Heart left ventricle (tissue), 13 donors: ENCODE results near the gene GJB4.
"Not testable (repeated sequence)": the region's sequence is repeated elsewhere in the genome, so short reads cannot be mapped to it uniquely, and the experiment has no call there.

Experiments used
- CTCF ChIP-seq, 12 donors: fragments of 200-600 bp; sonication (generic) in 4 of 12; IDR thresholded peaks; one replicate each; pipeline versions ENCODE4 v1.5.0 to v1.8.0; 2018 to 2022; ENCODE audit warnings: antibody characterized with exemption in 12 of 12, mild to moderate bottlenecking in 5 of 12
- POLR2A ChIP-seq, 2 donors: fragments of 450-650 bp; IDR thresholded peaks; one replicate each; pipeline ENCODE4 v1.6.1; 2017; ENCODE audit warnings: antibody characterized with exemption in 2 of 2, mild to moderate bottlenecking in 2 of 2, moderate library complexity in 2 of 2
- donor health status: ischemic (EF 13 %, LVEDD 7.1; RV severe dilation, severe dysfunction).
- donor health status: DM: no; HTN: yes; CAD: no.
- donor health status: DM: no; HTN: no; CAD: no.
- donor health status: ischemic (EF 25% LVEDD 6.9; RV normal size, moderate dysfunction).
- donor health status: ischemic (EF 25% LVEDD 5.7; RV mildly dilated, moderate dysfunction).
- donor health status: ischemic (EF 35%, LVEDD 5.7; RV mildly dilated, moderate dysfunction).
- donor health status: nonischemic (EF 11% LVEDD 7.7; RV severe dilation, severe dysfunction).
- donor health status: DM: yes; HTN: yes; CAD: no.
- donor health status: PGD.
- donor health status: ischemic (EF 29% LVEDD 5.4; RV normal size, mild dysfunction).
- donor health status: nonischemic (EF 23%, LVEDD 6.1; RV moderate dilation, normal function).

GRCh38 chr1:34732831-34733230 lies 26.7 kb upstream of the GJB4 start:
- TF ChIP-seq CTCF, POLR2A (IDR thresholded peaks at IDR 0.05): not testable (repeated sequence)
